HepG2 (cell line): ENCODE results near the gene MFSD11. TPM values are rescaled to one million over a fixed set of nuclear protein-coding genes. Genes with fewer than 3 reads are reported as not detected.

Experiments used
- DPF2 ChIP-seq: sonication (generic); formaldehyde crosslinking; IDR thresholded peaks from 2 replicates; pipeline ENCODE4 v1.4.0; 2020; ENCODE audit warnings: mild to moderate bottlenecking, low read depth, missing genetic modification reagents, borderline replicate concordance
- HDAC6 ChIP-seq: fragments of 200-600 bp; sonication (generic); IDR thresholded peaks from 2 replicates; pipeline ENCODE4 v1.7.0; 2017; ENCODE audit warnings: mild to moderate bottlenecking, antibody characterized with exemption, low read length, low read depth
- HNF4A ChIP-seq: sonication (generic); formaldehyde crosslinking; IDR thresholded peaks from 2 replicates; pipeline ENCODE4 v1.4.0; 2020; ENCODE audit warnings: missing genetic modification reagents
- PHF21A ChIP-seq: sonication (generic); formaldehyde crosslinking; IDR thresholded peaks from 2 replicates; pipeline ENCODE4 v1.5.0; 2020; ENCODE audit warnings: mild to moderate bottlenecking, missing genetic modification reagents
- POLR2A ChIP-seq, 2 experiments: IDR thresholded peaks; 2 replicates each; pipeline ENCODE4 v1.6.1; 2011; ENCODE audit warnings: low read depth in 2 of 2, low read length in 2 of 2, mild to moderate bottlenecking in 1 of 2, moderate library complexity in 1 of 2; ENCODE audit not compliant: insufficient read depth in 1 of 2
- RELA ChIP-seq: sonication (generic); formaldehyde crosslinking; IDR thresholded peaks from 2 replicates; pipeline ENCODE4 v1.4.0; 2020; ENCODE audit warnings: missing genetic modification reagents
- SATB2 ChIP-seq: sonication (generic); formaldehyde crosslinking; IDR thresholded peaks from 2 replicates; pipeline ENCODE4 v1.5.0; 2020; ENCODE audit warnings: missing genetic modification reagents
- SPEN ChIP-seq: sonication (generic); formaldehyde crosslinking; IDR thresholded peaks from 2 replicates; pipeline ENCODE4 v1.5.1; 2020; ENCODE audit warnings: low read depth, mild to moderate bottlenecking, missing genetic modification reagents
- ZIK1 ChIP-seq: sonication (generic); formaldehyde crosslinking; IDR thresholded peaks from 2 replicates; pipeline ENCODE4 v1.5.0; 2020; ENCODE audit warnings: mild to moderate bottlenecking, low read depth, missing genetic modification reagents, borderline replicate concordance
- ZNF549 ChIP-seq: sonication (generic); formaldehyde crosslinking; IDR thresholded peaks from 2 replicates; pipeline ENCODE4 v1.5.0; 2020; ENCODE audit warnings: missing genetic modification reagents
- ZNF781 ChIP-seq: sonication (generic); formaldehyde crosslinking; IDR thresholded peaks from 2 replicates; pipeline ENCODE4 v1.5.1; 2020; ENCODE audit warnings: borderline replicate concordance, mild to moderate bottlenecking, missing genetic modification reagents; ENCODE audit errors: not compliant biosample characterization
- ZNF891 ChIP-seq: sonication (generic); formaldehyde crosslinking; IDR thresholded peaks from 2 replicates; pipeline ENCODE4 v1.5.0; 2020; ENCODE audit warnings: mild to moderate bottlenecking, missing genetic modification reagents
- polyA plus RNA-seq, 8 experiments: library from polyadenylated mRNA; depleted of rRNA in 3 of 8; stranded (reverse) in 7 of 8; unstranded in 1 of 8; fragments of >200 nt; fragmentation: Illumina TruSeq in 4 of 8; extraction: Trizol in 4 of 8; gene quantifications; 2 replicates each; pipeline versions ENCODE4 v1.2.1 to v1.2.3, GENCODE V29; 2011 to 2016; ENCODE audit warnings: low read depth in 4 of 8, missing spikeins in 1 of 8, mixed read lengths in 1 of 8; ENCODE audit not compliant: insufficient read depth in 1 of 8
- total RNA-seq, 5 experiments: library from RNA; depleted of rRNA; stranded (reverse); fragments of >200 nt; fragmentation: Illumina TruSeq; extraction: Trizol; gene quantifications; 2 replicates each; pipeline ENCODE4 v1.2.3, GENCODE V29; 2016; ENCODE audit warnings: low read depth in 1 of 5
- TF ChIP-seq, protein P1 (sequence below): sonication (generic); formaldehyde crosslinking; IDR thresholded peaks from 2 replicates; pipeline ENCODE4 v1.8.1; 2023; ENCODE audit warnings: mild to moderate bottlenecking, moderate library complexity, missing genetic modification reagents
- TF ChIP-seq, protein P2 (sequence below): sonication (generic); formaldehyde crosslinking; IDR thresholded peaks from 2 replicates; pipeline ENCODE4 v1.9.0; 2021; ENCODE audit warnings: missing genetic modification reagents, borderline replicate concordance
- TF ChIP-seq, protein P3 (sequence below): IDR thresholded peaks from 2 replicates; pipeline ENCODE4 v1.6.1; 2016; ENCODE audit warnings: mild to moderate bottlenecking
- TF ChIP-seq, protein P4 (sequence below): sonication (generic); formaldehyde crosslinking; IDR thresholded peaks from 2 replicates; pipeline ENCODE4 v1.4.0; 2020; ENCODE audit warnings: mild to moderate bottlenecking, missing genetic modification reagents
- TF ChIP-seq, protein P5 (sequence below): sonication (generic); formaldehyde crosslinking; IDR thresholded peaks from 2 replicates; pipeline ENCODE4 v1.4.0; 2020; ENCODE audit warnings: mild to moderate bottlenecking, low read depth, missing genetic modification reagents
- TF ChIP-seq, protein P6 (sequence below): sonication (generic); formaldehyde crosslinking; IDR thresholded peaks from 2 replicates; pipeline ENCODE4 v1.4.0; 2020; ENCODE audit warnings: mild to moderate bottlenecking, missing genetic modification reagents
- TF ChIP-seq, protein P7 (sequence below): IDR thresholded peaks from 2 replicates; pipeline ENCODE4 v1.6.1; 2016; ENCODE audit warnings: missing compliant biosample characterization, missing genetic modification reagents, borderline replicate concordance

The MFSD11 gene
- total and polyA plus RNA-seq, 2 of the 13 experiments (the other 11 are each of a cell fraction or from before 2014, with no cell fraction given) = 26.1 to 36.3 TPM

DNA sequence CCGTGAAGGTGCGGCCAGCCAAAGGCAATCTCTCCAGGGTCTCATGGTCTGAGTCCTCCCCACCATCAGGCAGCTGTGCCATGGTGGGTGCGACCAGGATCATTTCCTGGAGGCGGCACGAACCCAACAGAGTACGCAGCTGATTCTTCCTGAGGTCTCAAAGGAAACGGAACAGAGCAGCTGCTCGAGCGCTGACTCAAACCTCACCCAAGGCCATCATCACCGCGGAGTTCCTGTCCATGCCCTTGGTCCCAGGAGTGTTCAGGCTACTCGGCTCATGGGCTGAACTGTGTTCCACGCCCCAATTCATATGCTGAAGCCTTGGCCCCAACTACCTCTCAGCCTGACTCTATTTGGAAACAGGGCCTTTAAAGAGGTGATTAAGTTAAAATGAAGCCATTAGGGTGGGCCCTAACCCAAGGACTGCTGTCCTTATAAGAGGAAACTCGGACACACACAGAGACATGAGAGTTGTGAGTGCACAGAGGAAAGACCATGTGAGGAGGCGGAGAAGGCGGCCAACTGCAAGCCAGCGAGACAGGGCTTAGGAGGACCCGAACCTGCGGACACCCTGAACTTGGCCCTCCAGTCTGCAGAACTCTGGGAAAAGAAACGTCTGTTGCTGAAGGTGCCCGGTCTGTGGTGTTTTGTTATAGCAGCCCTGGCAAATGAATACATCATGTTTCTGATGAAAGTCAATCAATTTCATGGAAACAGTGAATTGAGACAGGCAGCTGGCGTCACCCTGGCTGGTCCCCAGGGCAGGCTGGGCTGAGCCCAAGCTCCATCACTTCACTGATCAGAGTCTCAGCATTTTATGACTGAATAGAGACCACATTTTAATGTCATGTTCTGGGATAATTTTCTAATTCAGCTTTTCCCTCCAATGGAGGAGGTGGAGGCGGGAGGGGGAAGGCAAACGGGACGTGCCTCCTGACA is 40.9 kb upstream of the MFSD11 start (continued):
- no peak for TF ChIP-seq RELA (CRISPR knock-in tag)
- TF ChIP-seq, protein P1, sequence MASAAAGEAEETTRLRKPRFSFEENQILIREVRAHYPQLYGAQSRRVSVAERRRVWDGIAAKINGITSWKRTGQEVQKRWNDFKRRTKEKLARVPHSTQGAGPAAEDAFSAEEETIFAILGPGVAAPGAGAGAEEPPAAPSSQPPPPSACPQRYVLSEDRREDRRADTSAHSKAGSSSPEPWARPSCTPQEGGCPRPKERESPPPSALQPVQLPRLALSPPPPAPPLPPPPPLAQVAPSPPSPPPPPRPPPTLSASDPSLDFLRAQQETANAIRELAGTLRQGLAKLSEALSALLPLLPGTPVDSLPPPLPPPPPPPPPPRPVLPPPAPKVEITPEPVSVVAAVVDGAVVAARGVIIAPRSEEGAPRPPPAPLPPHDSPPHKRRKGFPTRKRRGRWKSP (CRISPR knock-in tag) = no peak
- TF ChIP-seq SPEN (CRISPR knock-in tag) = peak; percentile 46; the same call in 1 of the 2 replicates
- TF ChIP-seq, protein P2, sequence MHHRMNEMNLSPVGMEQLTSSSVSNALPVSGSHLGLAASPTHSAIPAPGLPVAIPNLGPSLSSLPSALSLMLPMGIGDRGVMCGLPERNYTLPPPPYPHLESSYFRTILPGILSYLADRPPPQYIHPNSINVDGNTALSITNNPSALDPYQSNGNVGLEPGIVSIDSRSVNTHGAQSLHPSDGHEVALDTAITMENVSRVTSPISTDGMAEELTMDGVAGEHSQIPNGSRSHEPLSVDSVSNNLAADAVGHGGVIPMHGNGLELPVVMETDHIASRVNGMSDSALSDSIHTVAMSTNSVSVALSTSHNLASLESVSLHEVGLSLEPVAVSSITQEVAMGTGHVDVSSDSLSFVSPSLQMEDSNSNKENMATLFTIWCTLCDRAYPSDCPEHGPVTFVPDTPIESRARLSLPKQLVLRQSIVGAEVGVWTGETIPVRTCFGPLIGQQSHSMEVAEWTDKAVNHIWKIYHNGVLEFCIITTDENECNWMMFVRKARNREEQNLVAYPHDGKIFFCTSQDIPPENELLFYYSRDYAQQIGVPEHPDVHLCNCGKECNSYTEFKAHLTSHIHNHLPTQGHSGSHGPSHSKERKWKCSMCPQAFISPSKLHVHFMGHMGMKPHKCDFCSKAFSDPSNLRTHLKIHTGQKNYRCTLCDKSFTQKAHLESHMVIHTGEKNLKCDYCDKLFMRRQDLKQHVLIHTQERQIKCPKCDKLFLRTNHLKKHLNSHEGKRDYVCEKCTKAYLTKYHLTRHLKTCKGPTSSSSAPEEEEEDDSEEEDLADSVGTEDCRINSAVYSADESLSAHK (CRISPR knock-in tag) = no peak
- peak; percentile 14; the same call in 1 of the 2 replicates for TF ChIP-seq PHF21A (CRISPR knock-in tag)
- no peak for TF ChIP-seq POLR2A (IDR thresholded peaks at IDR 0.05; ENCODE audit: insufficient read depth in 1 of 2, low read depth in 2 of 2, low read length in 2 of 2)
- TF ChIP-seq ZNF891 (CRISPR knock-in tag) = no peak
- no peak for TF ChIP-seq SATB2 (CRISPR knock-in tag)
- TF ChIP-seq, protein P3, sequence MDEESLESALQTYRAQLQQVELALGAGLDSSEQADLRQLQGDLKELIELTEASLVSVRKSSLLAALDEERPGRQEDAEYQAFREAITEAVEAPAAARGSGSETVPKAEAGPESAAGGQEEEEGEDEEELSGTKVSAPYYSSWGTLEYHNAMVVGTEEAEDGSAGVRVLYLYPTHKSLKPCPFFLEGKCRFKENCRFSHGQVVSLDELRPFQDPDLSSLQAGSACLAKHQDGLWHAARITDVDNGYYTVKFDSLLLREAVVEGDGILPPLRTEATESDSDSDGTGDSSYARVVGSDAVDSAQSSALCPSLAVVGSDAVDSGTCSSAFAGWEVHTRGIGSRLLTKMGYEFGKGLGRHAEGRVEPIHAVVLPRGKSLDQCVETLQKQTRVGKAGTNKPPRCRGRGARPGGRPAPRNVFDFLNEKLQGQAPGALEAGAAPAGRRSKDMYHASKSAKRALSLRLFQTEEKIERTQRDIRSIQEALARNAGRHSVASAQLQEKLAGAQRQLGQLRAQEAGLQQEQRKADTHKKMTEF = 0 out of 2 replicates have a peak, but pooled peaks have one; percentile 54
- TF ChIP-seq, protein P4, sequence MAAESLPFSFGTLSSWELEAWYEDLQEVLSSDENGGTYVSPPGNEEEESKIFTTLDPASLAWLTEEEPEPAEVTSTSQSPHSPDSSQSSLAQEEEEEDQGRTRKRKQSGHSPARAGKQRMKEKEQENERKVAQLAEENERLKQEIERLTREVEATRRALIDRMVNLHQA (CRISPR knock-in tag) = no peak
- peak; percentile 30 for TF ChIP-seq ZNF781 (CRISPR knock-in tag)
- TF ChIP-seq, protein P5, sequence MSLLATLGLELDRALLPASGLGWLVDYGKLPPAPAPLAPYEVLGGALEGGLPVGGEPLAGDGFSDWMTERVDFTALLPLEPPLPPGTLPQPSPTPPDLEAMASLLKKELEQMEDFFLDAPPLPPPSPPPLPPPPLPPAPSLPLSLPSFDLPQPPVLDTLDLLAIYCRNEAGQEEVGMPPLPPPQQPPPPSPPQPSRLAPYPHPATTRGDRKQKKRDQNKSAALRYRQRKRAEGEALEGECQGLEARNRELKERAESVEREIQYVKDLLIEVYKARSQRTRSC (CRISPR knock-in tag) = no peak
- TF ChIP-seq DPF2 (CRISPR knock-in tag) = peak; percentile 84
- no peak for TF ChIP-seq ZNF549 (CRISPR knock-in tag)
- TF ChIP-seq, protein P6, sequence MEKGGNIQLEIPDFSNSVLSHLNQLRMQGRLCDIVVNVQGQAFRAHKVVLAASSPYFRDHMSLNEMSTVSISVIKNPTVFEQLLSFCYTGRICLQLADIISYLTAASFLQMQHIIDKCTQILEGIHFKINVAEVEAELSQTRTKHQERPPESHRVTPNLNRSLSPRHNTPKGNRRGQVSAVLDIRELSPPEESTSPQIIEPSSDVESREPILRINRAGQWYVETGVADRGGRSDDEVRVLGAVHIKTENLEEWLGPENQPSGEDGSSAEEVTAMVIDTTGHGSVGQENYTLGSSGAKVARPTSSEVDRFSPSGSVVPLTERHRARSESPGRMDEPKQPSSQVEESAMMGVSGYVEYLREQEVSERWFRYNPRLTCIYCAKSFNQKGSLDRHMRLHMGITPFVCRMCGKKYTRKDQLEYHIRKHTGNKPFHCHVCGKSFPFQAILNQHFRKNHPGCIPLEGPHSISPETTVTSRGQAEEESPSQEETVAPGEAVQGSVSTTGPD = no peak
- peak; percentile 12; the same call in 1 of the 2 replicates for TF ChIP-seq HNF4A
- TF ChIP-seq ZIK1 (CRISPR knock-in tag) = no peak
- no peak for TF ChIP-seq HDAC6
- TF ChIP-seq, protein P7, sequence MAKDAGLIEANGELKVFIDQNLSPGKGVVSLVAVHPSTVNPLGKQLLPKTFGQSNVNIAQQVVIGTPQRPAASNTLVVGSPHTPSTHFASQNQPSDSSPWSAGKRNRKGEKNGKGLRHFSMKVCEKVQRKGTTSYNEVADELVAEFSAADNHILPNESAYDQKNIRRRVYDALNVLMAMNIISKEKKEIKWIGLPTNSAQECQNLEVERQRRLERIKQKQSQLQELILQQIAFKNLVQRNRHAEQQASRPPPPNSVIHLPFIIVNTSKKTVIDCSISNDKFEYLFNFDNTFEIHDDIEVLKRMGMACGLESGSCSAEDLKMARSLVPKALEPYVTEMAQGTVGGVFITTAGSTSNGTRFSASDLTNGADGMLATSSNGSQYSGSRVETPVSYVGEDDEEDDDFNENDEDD (CRISPR knock-in tag) = no peak
